Tibial nerve (tissue), 4 donors: ENCODE results near the gene NREP.

Experiments
- EP300 ChIP-seq, 2 donors: sonication (generic); formaldehyde crosslinking; IDR thresholded peaks; one replicate each; pipeline ENCODE4 v1.6.1; 2017; ENCODE audit warnings: antibody characterized with exemption in 2 of 2, mild to moderate bottlenecking in 1 of 2
- POLR2A ChIP-seq, 2 donors: fragments of 450-650 bp; IDR thresholded peaks; one replicate each; pipeline ENCODE4 v1.6.1; 2017; ENCODE audit warnings: antibody characterized with exemption in 2 of 2, mild to moderate bottlenecking in 2 of 2, moderate library complexity in 2 of 2
- TF ChIP-seq, protein P1 (sequence below), 5 experiments: fragments of 200-600 bp in 3 of 5; fragments of 450-650 bp in 2 of 5; sonication (generic) in 3 of 5; IDR thresholded peaks; one replicate each; pipeline ENCODE4 v1.5.1; 2016 to 2019; ENCODE audit warnings: antibody characterized with exemption in 5 of 5, mild to moderate bottlenecking in 3 of 5, moderate library complexity in 2 of 5

DNA sequence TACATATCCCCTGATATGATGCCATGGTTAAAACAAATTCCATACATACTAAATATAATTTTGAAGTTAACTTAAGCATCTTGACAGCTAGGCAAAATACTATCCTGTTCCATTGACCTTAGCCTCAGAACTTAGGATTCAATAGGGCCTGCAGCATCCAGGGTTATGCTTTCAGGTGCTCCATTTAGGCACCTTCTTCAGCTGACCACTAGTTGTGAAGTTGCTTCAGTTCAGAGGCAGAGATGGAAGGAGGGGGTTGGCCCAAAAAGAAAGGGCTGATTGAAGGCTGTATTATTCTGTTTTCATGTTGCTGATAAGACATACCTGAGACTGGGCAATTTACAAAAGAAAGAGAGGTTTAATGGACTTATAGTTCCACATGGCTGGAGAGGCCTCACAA lies 7.0 kb upstream of the NREP start:
- TF ChIP-seq POLR2A (IDR thresholded peaks at IDR 0.05) (no peak), EP300 (IDR thresholded peaks at IDR 0.05) (no peak)
- TF ChIP-seq, protein P1, sequence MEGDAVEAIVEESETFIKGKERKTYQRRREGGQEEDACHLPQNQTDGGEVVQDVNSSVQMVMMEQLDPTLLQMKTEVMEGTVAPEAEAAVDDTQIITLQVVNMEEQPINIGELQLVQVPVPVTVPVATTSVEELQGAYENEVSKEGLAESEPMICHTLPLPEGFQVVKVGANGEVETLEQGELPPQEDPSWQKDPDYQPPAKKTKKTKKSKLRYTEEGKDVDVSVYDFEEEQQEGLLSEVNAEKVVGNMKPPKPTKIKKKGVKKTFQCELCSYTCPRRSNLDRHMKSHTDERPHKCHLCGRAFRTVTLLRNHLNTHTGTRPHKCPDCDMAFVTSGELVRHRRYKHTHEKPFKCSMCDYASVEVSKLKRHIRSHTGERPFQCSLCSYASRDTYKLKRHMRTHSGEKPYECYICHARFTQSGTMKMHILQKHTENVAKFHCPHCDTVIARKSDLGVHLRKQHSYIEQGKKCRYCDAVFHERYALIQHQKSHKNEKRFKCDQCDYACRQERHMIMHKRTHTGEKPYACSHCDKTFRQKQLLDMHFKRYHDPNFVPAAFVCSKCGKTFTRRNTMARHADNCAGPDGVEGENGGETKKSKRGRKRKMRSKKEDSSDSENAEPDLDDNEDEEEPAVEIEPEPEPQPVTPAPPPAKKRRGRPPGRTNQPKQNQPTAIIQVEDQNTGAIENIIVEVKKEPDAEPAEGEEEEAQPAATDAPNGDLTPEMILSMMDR (IDR thresholded peaks at IDR 0.05) = no peak
